Activated CD4-positive, alpha-beta T cell treated with anti-CD3 and anti-CD28 coated beads, Interleukin-2, amount 10 ng/mL, durations not matched to agents 24 days and 14 days (primary cell): ENCODE measurements around the gene SERPINB10. TPM values are rescaled to one million over a fixed set of nuclear protein-coding genes. Genes with fewer than 3 reads are reported as not detected.

Experiments
- total RNA-seq: library from RNA; stranded (reverse); gene quantifications from 2 replicates; pipeline ENCODE4 v1.2.3, GENCODE V29; 2022

SERPINB10 gene
- total RNA-seq, 1 donor from 2014 or later: not detected

Other genes with a start within 250 kb of the SERPINB10 start
- not detected in 2 replicates for gene SERPINB3, start 246.1 kb upstream of the SERPINB10 start, total RNA-seq
- gene SERPINB11, start 205.0 kb upstream of the SERPINB10 start, total RNA-seq: not detected in 2 replicates
- gene SERPINB7, start 132.5 kb upstream of the SERPINB10 start, total RNA-seq: not detected in 2 replicates
- gene SERPINB2, start 20.3 kb upstream of the SERPINB10 start, total RNA-seq: not detected in 2 replicates
- 16.8 and 25.0 TPM in 2 replicates for gene HMSD, start 41.3 kb downstream of the SERPINB10 start, total RNA-seq
- gene SERPINB8, start 62.1 kb downstream of the SERPINB10 start, total RNA-seq: 22.0 and 25.5 TPM in 2 replicates
- gene LINC00305, start 241.1 kb downstream of the SERPINB10 start, total RNA-seq: not detected in 2 replicates